Endothelial cell of umbilical vein (primary cell): ENCODE data around the gene ARHGAP9.

Experiments
- CTCF ChIP-seq, 2 donors: IDR thresholded peaks; 1 replicate in 1 of 2; 2 replicates in 1 of 2; pipeline ENCODE4 v1.5.1; 2011; ENCODE audit warnings: low read length in 2 of 2, mild to moderate bottlenecking in 2 of 2, moderate library complexity in 2 of 2, control low read depth in 1 of 2, inconsistent platforms in 1 of 2, low read depth in 1 of 2; ENCODE audit not compliant: insufficient read depth in 1 of 2; ENCODE audit errors: extremely low read depth in 1 of 2
- EZH2 ChIP-seq: IDR thresholded peaks from 2 replicates; pipeline ENCODE4 v1.6.1; 2012; ENCODE audit warnings: borderline replicate concordance, low read depth, mild to moderate bottlenecking, moderate library complexity, low read length, inconsistent platforms; ENCODE audit not compliant: severe bottlenecking
- FOS ChIP-seq: IDR thresholded peaks from 2 replicates; pipeline ENCODE4 v1.6.1; 2011; ENCODE audit warnings: mild to moderate bottlenecking, low read length, moderate library complexity, borderline replicate concordance; ENCODE audit not compliant: insufficient read depth
- MAX ChIP-seq: IDR thresholded peaks from 2 replicates; pipeline ENCODE4 v1.6.1; 2011; ENCODE audit not compliant: insufficient read depth, insufficient read length
- POLR2A ChIP-seq: IDR thresholded peaks from 2 replicates; pipeline ENCODE4 v1.6.1; 2012; ENCODE audit warnings: low read depth, mild to moderate bottlenecking, control low read depth, low read length
- POLR2AphosphoS5 ChIP-seq: IDR thresholded peaks from 2 replicates; pipeline ENCODE4 v1.6.1; 2012; ENCODE audit warnings: low read depth, mild to moderate bottlenecking, control low read depth, low read length, moderate library complexity; ENCODE audit not compliant: insufficient read depth

GRCh38 chr12:57439762-57440266 is 39.9 kb downstream of the ARHGAP9 start:
- TF ChIP-seq MAX (no peak), CTCF (IDR thresholded peaks at IDR 0.05; ENCODE audit: extremely low read depth in 1 of 2, insufficient read depth in 1 of 2, low read depth in 1 of 2, low read length in 2 of 2) (no peak), EZH2 (no peak), POLR2AphosphoS5 (no peak), POLR2A (no peak), FOS (no peak)
